Lower leg skin (tissue), 3 donors: Measurements from ENCODE around the gene NBEA.

Experiments
- CTCF ChIP-seq, 3 donors: fragments of 450-650 bp; IDR thresholded peaks; one replicate each; pipeline ENCODE4 v1.5.1; 2016; ENCODE audit warnings: antibody characterized with exemption in 3 of 3, mild to moderate bottlenecking in 3 of 3, moderate library complexity in 2 of 3
- POLR2A ChIP-seq, 2 donors: fragments of 450-650 bp; IDR thresholded peaks; one replicate each; pipeline ENCODE4 v1.6.1; 2016 to 2017; ENCODE audit warnings: antibody characterized with exemption in 2 of 2, mild to moderate bottlenecking in 1 of 2, moderate library complexity in 1 of 2

GRCh38 chr13:35675651-35676050 lies 733.6 kb downstream of the NBEA start:
- no peak for TF ChIP-seq POLR2A (IDR thresholded peaks at IDR 0.05)
- TF ChIP-seq CTCF (IDR thresholded peaks at IDR 0.05), result no peak
